ENCODE measurements around the gene MMP3.

The MMP3 gene

DNA sequence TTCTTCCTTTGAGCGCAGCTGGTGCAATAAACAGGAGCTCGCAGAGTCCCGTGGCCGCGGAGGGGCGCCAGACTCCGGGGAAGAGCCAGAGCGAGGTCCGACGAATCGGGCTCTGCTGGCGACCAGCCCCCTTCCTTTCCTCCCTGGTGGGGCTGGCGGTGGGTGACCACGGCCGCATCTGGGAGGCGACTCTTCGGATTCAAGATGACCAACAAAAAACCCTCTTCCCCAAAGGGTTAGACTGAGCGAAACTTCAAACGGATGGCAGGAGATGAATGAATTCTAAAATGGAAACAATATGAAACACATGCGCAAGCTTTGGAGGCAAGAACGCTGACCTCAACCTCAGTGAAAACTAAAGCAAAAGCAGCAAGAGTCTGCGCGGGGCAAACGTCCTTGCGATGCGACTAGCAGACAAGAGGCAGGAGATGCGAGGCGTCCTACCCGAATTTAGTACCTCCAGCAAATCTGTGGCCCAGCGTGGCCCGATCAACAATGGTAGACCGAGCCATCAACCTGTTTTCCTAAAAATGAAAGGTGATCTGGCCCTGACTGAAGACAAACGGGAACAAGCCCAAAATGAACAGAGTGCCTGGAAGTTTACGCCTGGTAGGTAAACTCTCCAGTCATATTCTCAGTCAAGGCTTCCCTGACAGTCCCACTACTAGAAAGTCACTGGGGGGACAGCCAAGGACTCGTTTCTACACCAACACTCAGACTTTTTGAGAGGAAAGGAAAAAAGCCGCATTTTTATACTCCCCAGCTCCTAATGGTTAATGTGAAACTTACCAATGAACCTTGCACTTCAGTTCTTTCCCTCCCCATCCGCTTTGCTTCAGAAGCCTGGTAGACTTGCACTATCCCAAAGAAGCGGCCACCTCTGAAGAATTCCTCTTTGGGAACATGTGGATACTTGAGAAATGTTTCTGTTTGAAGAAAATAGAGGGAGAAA, 11.6 kb downstream of the MMP3 start:
- peak; percentile 8 for DNase-seq

DNA sequence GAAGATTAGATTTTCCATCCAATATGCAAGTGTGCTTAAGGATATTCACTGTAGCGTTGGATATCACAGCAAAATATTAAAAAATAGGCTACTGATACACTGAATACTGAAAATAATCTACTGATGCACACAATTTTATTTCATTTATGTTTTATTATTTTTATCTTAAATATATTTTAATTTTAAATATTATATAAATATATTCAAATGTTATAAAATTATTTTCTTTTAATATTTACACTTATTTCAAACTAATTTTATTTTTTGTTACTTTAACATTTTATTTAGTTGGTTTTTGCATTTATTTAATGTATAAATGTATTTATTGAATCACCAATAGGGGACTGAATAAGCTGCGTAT, 12.3 kb downstream of the MMP3 start:
- no peak for DNase-seq

DNA sequence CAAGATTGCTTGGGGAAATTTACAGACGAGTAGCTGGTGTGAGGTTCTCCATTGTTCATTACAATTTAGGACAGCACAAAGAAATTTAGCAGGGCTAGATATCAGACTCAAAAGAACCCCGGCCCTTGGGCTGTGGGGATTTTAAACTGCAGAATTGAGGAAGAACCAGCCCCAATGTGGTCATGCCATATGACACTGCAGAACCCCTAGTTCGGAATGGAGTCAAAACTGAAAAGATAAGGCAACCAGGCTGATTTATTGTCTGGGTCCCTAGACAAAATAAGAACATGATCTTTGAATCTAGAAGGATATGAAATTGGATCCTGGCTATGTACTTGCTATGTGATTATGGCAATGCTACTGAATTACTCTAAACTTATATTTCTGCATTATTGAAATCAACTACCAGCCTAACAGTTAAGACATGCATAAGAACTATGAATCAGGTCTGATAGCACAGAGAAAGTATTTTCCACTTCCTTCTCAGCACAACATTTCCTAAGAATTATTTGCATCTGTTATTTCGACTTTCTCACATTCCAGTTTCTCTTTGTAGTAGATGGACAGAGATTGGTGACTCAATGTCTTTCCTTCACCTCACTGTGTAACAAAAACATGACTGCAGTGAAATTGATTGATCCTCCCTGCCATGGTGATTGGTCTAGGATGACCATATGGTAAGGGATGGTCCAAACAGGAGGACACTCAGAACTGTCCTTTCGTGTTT, 13.2 kb downstream of the MMP3 start:
- DNase-seq: no peak

DNA sequence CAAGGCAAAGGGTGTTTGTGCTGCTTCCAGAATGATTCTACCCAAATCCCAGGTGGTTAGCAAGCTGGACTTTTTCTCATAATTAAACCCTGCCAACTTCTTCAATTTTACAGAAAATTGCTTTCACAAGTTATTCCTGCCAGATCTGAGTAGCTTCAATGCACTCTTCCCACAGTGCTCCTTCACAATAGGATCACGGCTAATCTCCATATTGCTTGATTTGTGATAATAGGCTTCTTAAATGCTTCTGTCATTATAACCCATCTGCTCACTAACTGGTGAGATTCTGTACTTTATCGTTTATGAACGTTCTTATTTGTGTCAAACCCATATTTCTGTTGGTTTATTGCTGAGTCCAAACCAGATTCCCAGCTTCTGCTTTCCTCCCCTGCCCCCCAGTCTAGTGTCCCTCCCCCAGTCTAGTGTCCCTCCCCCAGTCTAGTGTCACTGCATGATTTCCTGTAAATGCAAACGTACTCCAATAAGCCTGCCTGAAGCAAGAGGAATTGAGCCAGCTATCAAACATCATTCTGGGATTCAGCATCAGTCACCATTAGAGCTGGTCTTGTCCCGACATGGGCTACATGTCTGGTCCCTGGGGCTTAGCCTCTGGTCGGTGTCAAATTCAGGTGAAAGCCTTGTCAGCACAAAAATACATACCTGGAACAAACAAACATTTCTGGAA, 14.0 kb downstream of the MMP3 start:
- no peak for DNase-seq

DNA sequence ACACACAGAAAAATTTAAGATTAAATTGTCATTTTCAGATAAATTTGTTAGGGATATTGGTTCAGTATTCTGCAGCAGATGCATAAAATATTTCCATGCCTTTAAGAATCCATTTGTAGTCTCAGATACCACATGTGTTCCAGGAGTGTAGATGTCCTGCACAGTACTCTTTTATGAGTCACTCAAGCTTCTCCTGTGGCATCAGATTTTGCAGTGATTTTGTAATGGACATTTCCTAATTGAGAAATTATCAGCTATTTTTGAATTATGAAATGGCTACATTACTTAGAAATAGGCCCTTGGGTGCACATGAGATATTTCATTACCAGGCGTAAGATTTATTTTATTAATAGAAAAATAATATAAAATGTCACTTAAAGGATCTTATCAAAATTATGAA, 18.9 kb downstream of the MMP3 start:
- no peak for DNase-seq

DNA sequence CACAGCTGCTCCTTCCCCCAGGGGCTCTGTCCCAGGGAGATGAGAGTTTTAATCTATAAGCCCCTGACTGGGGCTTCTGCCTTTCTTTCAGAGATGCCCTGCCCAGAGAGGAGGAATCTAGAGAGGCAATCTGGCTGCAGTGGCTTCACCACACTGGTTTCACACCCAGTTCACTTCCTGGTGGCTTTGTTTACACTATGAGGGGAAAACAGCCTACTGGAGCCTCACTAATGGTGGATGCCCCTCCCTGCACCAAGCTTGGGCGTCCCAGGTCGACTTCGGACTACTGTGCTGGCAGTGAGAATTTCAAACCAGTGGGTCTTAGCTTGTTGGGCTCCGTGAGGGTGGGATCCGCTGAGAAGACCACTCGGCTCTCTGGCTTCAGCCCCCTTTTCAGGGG, 23.9 kb downstream of the MMP3 start:
- no peak for DNase-seq

DNA sequence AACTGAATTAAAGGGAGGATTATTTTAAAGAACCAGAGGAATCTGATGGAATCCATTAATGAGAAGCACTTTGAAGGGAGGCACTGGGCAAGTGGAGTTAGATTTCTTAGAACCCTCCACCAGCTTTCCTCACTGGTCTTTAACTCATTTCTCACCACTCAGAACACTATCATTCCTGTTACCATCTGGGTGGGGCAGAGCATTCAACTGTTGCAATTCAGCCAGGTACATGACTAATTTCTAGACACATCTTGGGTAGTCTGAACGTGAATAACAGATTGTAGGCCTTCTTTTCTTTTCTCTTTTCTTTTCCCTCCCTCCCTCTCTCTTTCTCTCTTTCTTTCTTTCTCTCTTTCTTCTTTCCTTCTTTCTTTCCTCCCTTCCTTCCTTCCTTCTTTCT, 29.9 kb downstream of the MMP3 start:
- no peak for DNase-seq

DNA sequence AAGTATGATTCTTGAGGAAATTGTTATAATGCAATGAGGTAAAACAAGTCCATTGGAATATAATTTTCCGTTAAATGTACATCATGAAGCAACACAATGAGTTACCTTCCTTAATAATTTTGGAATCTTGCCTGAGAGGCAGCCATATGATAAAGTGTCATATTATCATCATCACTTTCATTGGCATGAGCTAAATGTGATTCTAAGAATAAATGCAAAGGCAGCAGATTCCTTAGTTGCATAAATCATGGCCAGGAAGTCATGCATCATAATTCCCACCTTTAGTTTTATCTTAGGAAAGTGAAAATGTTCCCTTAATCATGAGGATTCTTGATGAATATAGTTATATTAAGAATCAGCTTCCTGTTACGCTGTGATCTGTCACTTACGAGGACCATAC, 31.2 kb downstream of the MMP3 start:
- DNase-seq: no peak

DNA sequence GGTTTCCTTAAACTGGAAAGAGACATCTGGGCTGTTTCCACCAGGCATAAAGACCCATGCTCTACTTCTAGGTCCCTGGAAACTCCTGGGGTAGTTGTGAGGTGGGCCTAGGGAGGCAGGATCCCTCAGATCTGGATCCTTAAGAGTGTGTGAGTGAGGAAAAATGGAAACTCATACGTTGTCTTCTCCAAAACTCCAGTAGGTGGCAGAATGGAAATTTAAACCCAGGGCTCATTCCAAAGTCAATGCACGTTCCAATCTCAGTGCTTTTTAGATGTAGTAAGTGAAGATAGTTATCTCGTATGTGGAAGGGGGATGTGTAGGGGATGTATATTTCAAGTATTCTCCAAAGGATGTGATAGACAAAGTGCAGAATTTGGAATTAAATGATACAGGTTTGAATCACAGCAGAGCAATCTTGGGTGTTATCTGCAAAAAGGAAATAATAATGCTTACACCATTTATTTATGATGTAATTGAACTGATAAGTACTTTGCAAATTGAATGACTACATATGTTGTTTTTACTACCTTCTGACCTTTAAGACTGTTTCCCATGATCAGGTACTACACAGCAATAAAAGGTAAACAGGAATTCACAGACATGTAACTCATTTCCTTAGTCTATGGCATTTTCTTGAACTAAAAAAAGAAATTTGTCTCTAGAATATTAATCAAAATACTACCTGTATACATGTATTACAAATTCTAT, 32.3 kb downstream of the MMP3 start:
- no peak for DNase-seq

DNA sequence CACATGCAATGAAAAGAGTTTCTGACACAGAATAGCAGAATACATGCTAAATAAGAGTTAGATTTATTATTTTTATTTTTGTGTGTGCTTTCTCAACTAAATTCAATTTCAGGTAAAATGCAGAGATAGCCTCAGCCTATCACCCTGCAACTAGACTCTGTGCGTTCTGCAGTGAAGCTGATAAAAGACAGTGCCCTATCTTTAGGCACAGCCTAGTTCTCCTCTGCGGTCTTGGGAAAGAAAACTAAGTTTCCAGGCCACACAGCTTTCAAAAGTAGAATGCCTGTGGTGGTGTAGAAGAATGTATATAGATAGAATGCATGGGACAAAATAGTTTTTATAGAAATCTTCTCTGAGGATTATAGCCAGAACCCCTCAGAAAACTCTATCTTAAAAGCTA, 33.4 kb downstream of the MMP3 start:
- DNase-seq: no peak

DNA sequence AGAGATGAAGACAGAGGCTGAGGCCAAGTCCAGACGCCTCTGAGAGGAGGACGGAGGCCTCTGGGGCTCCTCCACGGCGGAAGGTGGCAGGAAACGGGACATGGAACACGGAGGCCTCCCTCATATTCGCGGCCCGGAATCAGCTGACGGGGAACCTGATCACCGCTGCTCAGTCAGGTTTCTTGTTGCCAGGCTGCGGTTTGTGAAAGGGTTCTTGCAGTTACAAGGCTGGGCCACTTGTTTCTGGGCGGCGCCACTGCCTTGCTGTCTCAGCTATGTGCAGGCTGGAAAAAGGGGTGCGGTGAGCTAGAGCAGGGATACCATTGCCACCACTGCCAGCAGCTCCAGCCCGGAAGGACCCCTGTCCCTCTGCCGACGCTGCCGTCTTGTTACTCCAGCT, 35.5 kb downstream of the MMP3 start:
- DNase-seq: peak; percentile 20

DNA sequence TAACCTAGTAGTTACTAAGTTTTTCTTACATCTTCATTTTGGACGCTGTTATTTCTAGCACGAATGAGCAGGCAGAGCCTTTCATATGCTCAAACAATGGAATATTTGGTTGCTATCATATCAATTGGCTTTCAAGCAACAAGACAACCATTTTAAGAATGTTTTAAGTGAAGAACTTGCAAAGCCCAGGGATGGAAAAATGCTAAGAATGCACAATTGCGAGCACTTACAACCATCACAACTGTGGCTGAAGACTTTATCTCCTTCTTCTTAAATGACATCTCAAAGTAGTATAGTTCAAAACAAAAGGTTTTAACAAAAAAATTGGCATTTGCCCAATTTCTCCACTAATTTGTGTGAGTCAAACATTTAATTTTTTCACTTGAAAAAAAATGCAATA, 37.1 kb downstream of the MMP3 start:
- DNase-seq: no peak

DNA sequence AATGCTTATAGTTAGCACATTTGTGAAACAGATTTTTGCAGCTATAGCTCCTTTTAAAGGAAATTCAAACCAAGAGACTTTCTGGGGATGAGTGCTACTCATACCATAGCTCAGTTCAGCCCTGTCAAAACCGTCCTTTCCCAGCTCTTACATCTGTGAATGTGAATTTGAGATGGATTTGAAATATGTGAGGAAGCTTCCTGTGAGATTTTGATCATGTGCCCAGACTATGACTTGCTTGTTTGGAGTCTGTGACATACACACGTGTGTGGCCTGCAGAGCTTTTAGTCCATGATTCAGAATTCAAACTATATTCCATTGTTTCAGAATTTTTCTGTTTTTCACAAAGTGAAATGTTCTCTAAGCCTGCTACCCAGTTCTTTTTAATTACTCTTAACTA, 41.1 kb downstream of the MMP3 start:
- DNase-seq: no peak

DNA sequence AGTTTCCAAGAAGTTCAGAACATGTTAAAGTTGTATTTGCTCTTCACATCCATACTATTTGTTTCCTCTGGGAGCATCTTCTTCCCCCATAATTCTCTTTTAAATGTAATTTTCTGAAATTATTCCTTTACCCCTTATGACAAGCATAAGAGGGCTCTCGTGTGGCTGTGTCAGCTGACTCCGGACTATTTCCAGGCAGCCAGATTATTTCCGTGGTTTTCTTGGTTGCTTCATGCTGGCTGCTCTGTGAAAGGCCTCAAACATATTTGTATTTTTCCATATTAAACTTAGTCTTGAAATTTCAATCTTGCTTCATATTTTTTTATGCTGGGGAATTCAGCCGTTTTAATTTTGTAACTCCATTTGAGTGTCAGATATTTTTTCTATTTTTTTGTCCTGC, 42.6 kb downstream of the MMP3 start:
- DNase-seq: no peak

DNA sequence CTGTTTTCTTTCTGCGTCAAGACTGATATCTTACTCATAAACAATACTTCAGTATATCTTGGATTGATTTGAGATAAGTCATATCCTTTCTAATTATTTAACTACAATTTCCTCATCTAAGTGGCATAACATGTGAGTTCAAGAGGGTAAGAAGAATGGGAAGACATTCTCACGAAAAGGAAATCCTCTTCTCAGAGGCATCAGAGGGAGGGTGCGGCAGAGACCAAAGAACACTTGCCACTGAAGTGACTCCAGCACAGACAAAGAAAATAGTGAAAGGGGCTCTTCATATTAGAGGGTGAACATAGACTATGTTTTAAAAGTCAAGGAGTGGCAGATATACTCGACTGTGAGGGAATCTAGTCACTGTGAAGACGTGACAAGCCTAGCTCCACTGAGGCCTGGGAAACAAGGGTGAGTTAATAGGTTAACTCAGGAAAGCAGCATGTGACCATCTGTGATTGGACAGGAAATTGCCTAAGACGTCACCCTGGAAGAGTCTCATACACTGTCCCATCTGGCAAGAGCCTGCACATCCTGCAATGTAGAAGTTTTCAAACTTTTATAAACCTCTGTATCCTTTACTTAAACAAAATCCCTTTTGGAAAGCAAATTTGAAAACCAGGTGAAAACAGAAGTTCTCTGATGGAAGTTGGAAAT, 43.6 kb downstream of the MMP3 start:
- no peak for DNase-seq

DNA sequence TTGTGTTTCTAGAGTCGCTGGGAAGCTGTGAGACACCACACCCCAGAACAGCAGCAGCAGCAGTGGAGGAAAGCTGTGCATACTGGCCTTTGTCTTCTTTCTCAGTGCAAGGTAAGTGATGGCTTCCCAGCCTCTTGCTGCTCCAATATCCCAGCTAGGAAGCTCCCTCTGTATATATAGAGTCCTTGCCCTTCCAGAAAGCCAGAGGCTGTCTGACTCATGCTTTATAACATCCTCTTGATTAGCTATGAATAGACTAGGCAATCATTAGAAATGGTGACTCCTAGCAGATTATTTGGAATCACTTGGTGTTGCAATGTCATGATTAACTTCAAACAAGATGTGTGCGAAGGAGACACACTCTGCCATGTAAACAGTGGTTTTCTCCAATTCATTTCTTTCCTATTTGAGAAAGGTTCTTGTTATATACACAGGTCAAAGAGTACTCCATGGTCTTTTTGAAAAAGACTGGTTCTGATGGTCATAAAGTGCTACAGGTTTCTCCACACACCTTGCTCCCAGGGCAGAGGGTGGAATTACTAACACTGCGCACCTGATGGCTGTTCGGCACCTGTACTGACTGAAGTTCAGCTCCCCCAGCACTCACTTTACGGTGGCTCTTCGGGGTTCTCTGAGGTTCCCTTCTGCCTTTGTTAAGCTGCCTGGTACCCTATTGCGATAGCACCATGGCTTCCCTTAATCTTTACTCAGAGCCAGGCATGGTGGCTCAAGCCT, 45.2 kb downstream of the MMP3 start, which contains the start of gene MMP1:
Gene MMP1, minus strand, starts transcription at position 149 of the 735 bp plus-strand sequence. Its CDS starts 68 bp downstream, at position 81.
- DNase-seq: no peak

DNA sequence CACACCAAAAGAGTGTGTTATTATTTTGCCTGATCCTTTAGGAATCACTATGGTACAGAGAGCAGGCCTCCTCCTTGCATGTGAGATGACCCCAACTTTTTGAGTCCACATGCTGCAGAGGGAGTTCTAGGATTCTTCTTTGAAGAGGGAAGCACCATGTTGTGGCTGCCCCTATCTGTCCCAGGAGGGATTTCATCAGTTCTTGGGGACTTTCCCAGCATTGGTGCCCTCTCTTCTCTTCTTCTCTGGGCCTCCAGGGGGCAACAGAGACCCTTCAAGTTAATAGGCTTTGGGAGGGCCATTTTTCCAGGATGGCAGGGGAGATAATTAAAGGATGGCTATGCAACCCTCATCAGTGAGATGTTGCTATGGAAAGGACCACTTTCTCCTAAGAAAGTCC, 49.0 kb downstream of the MMP3 start:
- DNase-seq: peak; percentile 41

DNA sequence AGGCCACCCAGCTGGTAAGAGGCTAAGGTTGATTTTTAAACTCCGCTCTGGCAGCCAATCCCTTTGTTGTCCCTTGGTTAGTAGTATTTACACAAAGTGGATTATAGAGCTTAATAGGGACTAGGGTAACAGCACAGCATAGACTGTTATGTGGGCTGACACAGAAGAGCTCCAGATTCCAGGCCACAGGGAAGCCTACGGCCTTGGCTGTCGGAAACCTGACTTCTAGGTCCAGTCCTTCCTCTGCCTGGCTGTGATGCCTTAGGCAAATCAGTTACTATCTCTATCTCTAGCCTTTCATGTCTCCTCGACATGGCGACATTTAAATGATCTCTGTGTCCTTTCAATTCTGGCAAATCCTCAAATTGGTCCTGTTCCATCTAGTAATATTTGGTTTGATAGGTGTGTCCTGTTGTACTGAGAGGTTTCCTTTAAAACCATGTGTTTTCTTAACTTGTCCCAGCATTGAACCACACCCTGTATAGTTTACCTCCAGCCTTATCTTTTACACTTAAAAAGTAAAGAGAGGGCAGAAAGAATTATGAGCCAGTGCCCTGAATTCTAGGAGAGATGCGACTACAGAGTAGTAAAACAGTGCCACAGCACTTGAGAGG, 49.6 kb downstream of the MMP3 start:
- no peak for DNase-seq

DNA sequence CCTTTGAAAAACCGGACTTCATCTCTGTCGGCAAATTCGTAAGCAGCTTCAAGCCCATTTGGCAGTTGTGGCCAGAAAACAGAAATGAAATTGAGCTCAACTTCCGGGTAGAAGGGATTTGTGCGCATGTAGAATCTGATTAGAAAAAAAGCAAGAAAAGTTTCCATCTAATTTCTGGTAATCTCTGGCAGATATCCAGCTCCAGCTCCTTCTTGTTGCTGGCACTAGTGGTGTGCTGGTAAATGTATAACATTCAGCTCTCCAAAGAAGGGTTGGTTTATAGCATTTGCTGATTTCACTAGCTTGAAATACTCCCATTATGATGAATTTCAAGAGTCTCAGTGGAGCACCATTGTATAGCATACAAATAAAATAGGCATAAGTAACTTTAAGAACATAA, 50.8 kb downstream of the MMP3 start:
- no peak for DNase-seq

DNA sequence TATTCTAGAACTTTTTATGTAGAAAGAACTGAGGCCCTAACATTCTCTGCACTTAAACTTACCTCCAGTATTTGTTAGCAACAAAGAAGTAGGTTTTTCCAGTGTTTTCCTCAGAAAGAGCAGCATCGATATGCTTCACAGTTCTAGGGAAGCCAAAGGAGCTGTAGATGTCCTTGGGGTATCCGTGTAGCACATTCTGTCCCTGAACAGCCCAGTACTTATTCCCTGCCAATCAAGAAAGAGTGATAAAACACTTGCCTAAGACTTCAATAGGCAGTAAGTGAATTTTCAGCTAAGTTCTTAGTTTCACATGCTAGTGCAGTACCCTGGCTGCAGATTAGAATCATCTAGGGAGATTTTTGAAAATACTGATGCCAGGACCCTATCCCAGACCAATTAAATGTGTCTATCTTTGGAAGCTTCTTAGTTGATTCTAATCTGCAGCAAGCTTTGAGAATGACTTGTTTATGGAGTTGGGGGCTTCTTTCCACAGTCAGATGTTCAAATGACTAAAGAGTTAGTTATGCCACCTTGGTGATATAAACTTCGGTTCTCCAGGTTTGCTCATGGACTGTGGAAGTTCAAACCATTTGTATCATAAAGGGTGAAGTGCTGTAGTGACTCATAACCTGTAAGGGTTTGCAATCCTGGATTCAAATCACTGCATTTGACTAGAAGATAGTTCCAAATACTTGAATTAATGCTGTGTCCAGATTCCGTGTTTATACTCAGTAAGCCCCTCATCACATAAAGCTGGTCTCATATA, 52.0 kb downstream of the MMP3 start:
- no peak for DNase-seq
